ENCODE results near the gene CRYBA2. TPM values are rescaled to one million over a fixed set of nuclear protein-coding genes. Genes with fewer than 3 reads are reported as not detected.

Gene CRYBA2
- total RNA-seq, 1 experiment from 2014 or later, result not detected

DNA sequence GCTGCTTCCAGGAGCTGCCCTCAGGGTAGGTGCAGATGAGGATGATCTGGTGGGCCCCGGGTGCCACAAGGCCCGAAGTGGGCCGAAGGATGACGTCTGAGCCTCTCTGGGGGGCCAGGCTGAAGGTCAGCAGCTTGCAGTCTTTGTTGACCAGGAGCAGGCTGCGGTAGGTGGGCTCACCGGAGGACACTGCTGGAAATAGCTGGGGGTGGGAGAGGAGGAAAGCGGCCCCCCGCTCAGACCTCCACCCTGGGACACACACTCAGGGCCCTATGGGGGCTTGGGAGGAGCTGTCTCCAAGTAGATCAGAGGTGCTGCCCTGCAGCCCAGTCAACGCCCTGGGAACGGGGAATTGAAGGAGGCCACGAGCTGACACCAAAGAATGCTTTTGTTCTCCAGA lies 30.8 kb upstream of the CRYBA2 start:
- H2AFZ ChIP-seq, result no peak overlapping the region
- H3K4me1 ChIP-seq (replicated peaks; ENCODE audit: insufficient read depth), result no peaks in the 10 kb centered on the region
- H3K9me3 ChIP-seq (ENCODE audit: insufficient read depth, low read depth), result no peaks in the 10 kb centered on the region
- no peak overlapping the region for H3K4me2 ChIP-seq
- BruUV-seq (replicated peaks), result no TSS peak
- ChIA-PET CTCF (no interaction called here), POLR2A (ENCODE audit: unreplicated experiment) (no interaction called here)
- TF ChIP-seq EZH2 (IDR thresholded peaks at IDR 0.05; ENCODE audit: low read depth) (no peak), CTCF (conservative IDR thresholded peaks at IDR 0.05) (no peak)
- no peaks in the 10 kb centered on the region for H3K36me3 ChIP-seq (ENCODE audit: low read depth)
- no peaks in the 10 kb centered on the region for H3K79me2 ChIP-seq (ENCODE audit: low read depth)
- H3F3A ChIP-seq (ENCODE audit: insufficient read depth, low read depth), result no peaks in the 10 kb centered on the region
- H4K20me1 ChIP-seq (ENCODE audit: insufficient read depth), result no peaks in the 10 kb centered on the region
- no peak for DNase-seq
- no peaks in the 10 kb centered on the region for H3K9me2 ChIP-seq (ENCODE audit: insufficient read depth)
- H3K27me3 ChIP-seq (ENCODE audit: insufficient read depth, low read depth), result peaks cover 51% of the 10 kb centered on the region
- intact Hi-C loops (cut with micrococcal nuclease; ENCODE audit: unreplicated experiment), result no loop called here
- H3K27ac ChIP-seq, result no peak overlapping the region
- no peak overlapping the region for H3K4me3 ChIP-seq

GRCh38 chr2:219023045-219023605 lies 29.9 kb upstream of the CRYBA2 start:
- BruUV-seq (replicated peaks), result no TSS peak
- no peak overlapping the region for H3K27ac ChIP-seq
- H3K9me3 ChIP-seq (ENCODE audit: insufficient read depth, low read depth), result no peaks in the 10 kb centered on the region
- H3K4me3 ChIP-seq, result no peak overlapping the region
- no peak overlapping the region for H3K4me2 ChIP-seq
- POLR2A ChIA-PET (ENCODE audit: unreplicated experiment), result no interaction called here
- TF ChIP-seq EZH2 (IDR thresholded peaks at IDR 0.05; ENCODE audit: low read depth), result no peak
- no peak for TF ChIP-seq CTCF (conservative IDR thresholded peaks at IDR 0.05)
- H3K27me3 ChIP-seq (ENCODE audit: insufficient read depth, low read depth), result peaks cover 60% of the 10 kb centered on the region
- H4K20me1 ChIP-seq (ENCODE audit: insufficient read depth), result no peaks in the 10 kb centered on the region
- no peaks in the 10 kb centered on the region for H3K36me3 ChIP-seq (ENCODE audit: low read depth)
- no peaks in the 10 kb centered on the region for H3K9me2 ChIP-seq (ENCODE audit: insufficient read depth)
- H3F3A ChIP-seq (ENCODE audit: insufficient read depth, low read depth), result no peaks in the 10 kb centered on the region
- H3K79me2 ChIP-seq (ENCODE audit: low read depth), result no peaks in the 10 kb centered on the region
- CTCF ChIA-PET, result no interaction called here
- H3K4me1 ChIP-seq (replicated peaks; ENCODE audit: insufficient read depth), result no peaks in the 10 kb centered on the region
- DNase-seq, result no peak
- intact Hi-C loops (cut with micrococcal nuclease; ENCODE audit: unreplicated experiment), result no loop called here
- no peak overlapping the region for H2AFZ ChIP-seq

DNA sequence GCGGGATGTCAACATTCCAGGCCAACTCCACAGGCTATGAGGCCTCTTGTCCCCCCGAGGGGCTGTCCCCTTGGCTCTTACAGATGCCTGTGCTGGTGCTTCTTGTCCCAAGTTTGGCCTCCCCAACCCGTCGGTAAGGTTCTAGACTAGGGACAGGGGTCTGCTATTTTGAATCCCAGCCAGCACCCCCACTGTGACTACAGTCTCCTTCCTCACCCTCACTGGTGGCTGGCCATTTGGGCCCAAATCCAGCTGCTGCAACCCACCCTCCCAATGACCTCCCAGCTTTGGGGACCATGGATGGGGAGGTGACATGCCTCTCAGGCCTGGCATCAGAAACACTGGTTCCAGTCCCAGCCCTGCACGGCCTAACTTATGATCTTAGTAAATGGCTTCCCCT lies 29.4 kb upstream of the CRYBA2 start:
- Histone ChIP-seq H3K9me3 (ENCODE audit: insufficient read depth, low read depth) (no peaks in the 10 kb centered on the region), H3K79me2 (ENCODE audit: low read depth) (no peaks in the 10 kb centered on the region), H3K4me1 (replicated peaks; ENCODE audit: insufficient read depth) (no peaks in the 10 kb centered on the region), H2AFZ (no peak overlapping the region), H3K9me2 (ENCODE audit: insufficient read depth) (no peaks in the 10 kb centered on the region), H3K27ac (no peak overlapping the region), H3K27me3 (ENCODE audit: insufficient read depth, low read depth) (peaks cover 64% of the 10 kb centered on the region), H3K4me2 (no peak overlapping the region), H4K20me1 (ENCODE audit: insufficient read depth) (no peaks in the 10 kb centered on the region), H3F3A (ENCODE audit: insufficient read depth, low read depth) (no peaks in the 10 kb centered on the region), H3K36me3 (ENCODE audit: low read depth) (no peaks in the 10 kb centered on the region), H3K4me3 (no peak overlapping the region)
- CTCF ChIA-PET, result no interaction called here
- POLR2A ChIA-PET (ENCODE audit: unreplicated experiment), result no interaction called here
- TF ChIP-seq CTCF (conservative IDR thresholded peaks at IDR 0.05), result no peak
- TF ChIP-seq EZH2 (IDR thresholded peaks at IDR 0.05; ENCODE audit: low read depth), result no peak
- no TSS peak for BruUV-seq (replicated peaks)
- intact Hi-C loops (cut with micrococcal nuclease; ENCODE audit: unreplicated experiment), result no loop called here
- DNase-seq, result no peak
